ENCODE results near the gene C1orf159. TPM values are rescaled to one million over a fixed set of nuclear protein-coding genes. Genes with fewer than 3 reads are reported as not detected.

C1orf159 gene
- total and polyA plus RNA-seq, 2 donors (not counting 1 experiment from before 2014, with no cell fraction given), result 23.0 to 25.6 TPM

DNA sequence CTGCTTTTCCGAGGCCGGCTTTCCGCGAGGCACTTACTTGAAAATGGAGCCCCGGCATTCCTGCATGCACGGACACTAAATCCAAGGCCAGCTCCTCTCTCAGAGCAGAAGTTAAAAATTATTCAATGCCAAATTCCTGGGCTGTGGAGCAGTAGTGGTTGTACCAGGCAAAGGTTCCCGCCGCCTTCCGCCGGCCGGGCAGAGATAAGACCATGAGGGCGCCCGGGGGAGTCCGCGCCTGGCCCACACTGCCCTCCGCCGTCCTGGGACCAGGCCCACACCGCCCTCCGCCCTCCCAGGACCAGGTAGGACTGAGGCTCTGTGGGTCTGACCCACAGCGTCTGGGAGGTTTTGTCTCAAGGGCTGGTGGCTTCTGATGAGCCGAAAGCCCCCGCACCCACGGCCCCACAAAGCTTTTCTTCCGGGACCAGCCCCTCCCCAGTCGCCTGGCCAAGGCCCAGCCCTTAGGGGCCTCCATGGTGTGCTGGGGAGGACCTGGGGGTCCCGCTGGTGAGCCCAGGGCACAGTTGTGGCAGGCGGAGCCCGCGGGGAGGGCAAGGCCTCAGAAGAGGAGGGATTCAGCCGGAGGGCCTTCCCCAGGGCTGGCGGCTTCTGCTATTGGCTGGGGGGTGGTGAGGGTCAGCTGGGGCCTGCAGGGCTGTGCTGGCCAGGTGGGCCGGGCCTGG, 12.7 kb upstream of the C1orf159 start:
- Mint-ChIP-seq H3K4me1 (peaks cover 15% of the 10 kb centered on the region), H3K4me3 (no peak overlapping the region), H3K9me3 (ENCODE audit: insufficient read depth) (no peaks in the 10 kb centered on the region), H3K27ac (no peak overlapping the region), H3K27me3 (no peaks in the 10 kb centered on the region)
- intact Hi-C loops (cut with micrococcal nuclease), result no loop called here
- no peak for DNase-seq
- H3K4me1 ChIP-seq (ENCODE audit: control insufficient read depth in 2 of 2, insufficient read depth in 2 of 2, low read length in 2 of 2), result peaks cover 6 to 7% of the 10 kb centered on the region in 2 donors
- H3K4me3 ChIP-seq (ENCODE audit: control extremely low read depth in 1 of 5, extremely low read depth in 1 of 5, insufficient read depth in 1 of 5, low read depth in 2 of 5, low read length in 4 of 5), result no peak overlapping the region
- ChIA-PET CTCF (interaction anchor here (1.6 kb wide), 1 partner anchor 102 kb away, joined by 3 read pairs; no protein-coding TSS in a partner anchor), POLR2A (interaction anchor here (0.6 to 0.7 kb wide), 2 partner anchors 10 to 40 kb away, joined by 3 to 4 read pairs; no protein-coding TSS in a partner anchor)
- no peaks in the 10 kb centered on the region for H3K36me3 ChIP-seq (replicated peaks in 1 of 2; ENCODE audit: control extremely low read depth in 1 of 2, control insufficient read depth in 1 of 2, extremely low read depth in 1 of 2, insufficient read depth in 2 of 2, low read length in 1 of 2)
- no peak for TF ChIP-seq EZH2 (IDR thresholded peaks at IDR 0.05; ENCODE audit: borderline replicate concordance, insufficient read depth, low read depth, low read length, poor library complexity, severe bottlenecking)
- TF ChIP-seq CTCF (IDR thresholded peaks at IDR 0.05), result no peak
- H3K27ac ChIP-seq (ENCODE audit: low read length in 2 of 2), result no peak overlapping the region
- H2AFZ ChIP-seq (ENCODE audit: insufficient read depth, low read depth, low read length, poor library complexity, severe bottlenecking), result no peak overlapping the region
- H3K79me2 ChIP-seq (ENCODE audit: control insufficient read depth, insufficient read depth, low read length), result no peaks in the 10 kb centered on the region
- H3K4me2 ChIP-seq (replicated peaks; ENCODE audit: low read depth, low read length, poor library complexity, severe bottlenecking), result no peak overlapping the region
- H3K9me3 ChIP-seq (ENCODE audit: control extremely low read depth in 1 of 3, control insufficient read depth in 2 of 3, insufficient read depth in 1 of 3, low read length in 2 of 3), result peaks cover 0 to 9% (median 0%) of the 10 kb centered on the region in 3 donors
- H3K27me3 ChIP-seq (replicated peaks in 1 of 4; ENCODE audit: control extremely low read depth in 1 of 4, control insufficient read depth in 3 of 4, insufficient read depth in 4 of 4, low read length in 3 of 4), result no peaks in the 10 kb centered on the region
- WGBS (ENCODE audit: insufficient coverage), result 95% methylated on average over 29 of the region's 32 CpGs
- H4K20me1 ChIP-seq (ENCODE audit: control insufficient read depth, insufficient read depth, low read length, poor library complexity, severe bottlenecking), result no peaks in the 10 kb centered on the region
- no peak overlapping the region for H3K9ac ChIP-seq (ENCODE audit: low read length)
- no peak for ATAC-seq (ENCODE audit: low read depth)
